ENCODE data around the gene PMFBP1.
"Not testable (repeated sequence)": the region's sequence is repeated elsewhere in the genome, so short reads cannot be mapped to it uniquely, and the experiment has no call there.

Gene PMFBP1

GRCh38 chr16:72092832-72093447 is 79.0 kb downstream of the PMFBP1 start:
- H3K27me3 ChIP-seq (ENCODE audit: control insufficient read depth, insufficient read depth, low read length, poor library complexity, severe bottlenecking): no peaks in the 10 kb centered on the region
- H3K4me1 ChIP-seq (ENCODE audit: control insufficient read depth, insufficient read depth, low read length): peaks cover 11% of the 10 kb centered on the region
- H3K9me3 ChIP-seq (ENCODE audit: control insufficient read depth, low read length): no peaks in the 10 kb centered on the region
- H3K36me3 ChIP-seq (ENCODE audit: control insufficient read depth, insufficient read depth, low read length): peaks cover 18% of the 10 kb centered on the region
- peak overlapping the region; percentile 50 for H3K27ac ChIP-seq (ENCODE audit: insufficient read depth, low read depth, low read length, poor library complexity, severe bottlenecking)
- H3K4me3 ChIP-seq (ENCODE audit: insufficient read depth, low read depth, low read length): peak overlapping the region; percentile 98
- WGBS, 2 experiments: 2% methylated on average over 22 of the region's 22 CpGs

- Histone ChIP-seq H3K36me3 (ENCODE audit: control insufficient read depth, insufficient read depth, low read length) (peaks cover 22% of the 10 kb centered on the region), H3K4me3 (ENCODE audit: insufficient read depth, low read depth, low read length) (no peak overlapping the region)
Observed at GRCh38 chr16:72091217-72091616, 80.7 kb downstream of the PMFBP1 start.

GRCh38 chr16:72085002-72085401 is 87.0 kb downstream of the PMFBP1 start:
- Histone ChIP-seq H3K9me3 (ENCODE audit: control insufficient read depth, low read length) (no peaks in the 10 kb centered on the region), H3K36me3 (ENCODE audit: control insufficient read depth, insufficient read depth, low read length) (peaks cover 33% of the 10 kb centered on the region), H3K4me3 (ENCODE audit: insufficient read depth, low read depth, low read length) (no peak overlapping the region), H3K27me3 (ENCODE audit: control insufficient read depth, insufficient read depth, low read length, poor library complexity, severe bottlenecking) (no peaks in the 10 kb centered on the region), H3K4me1 (ENCODE audit: control insufficient read depth, insufficient read depth, low read length) (no peaks in the 10 kb centered on the region), H3K27ac (ENCODE audit: insufficient read depth, low read depth, low read length, poor library complexity, severe bottlenecking) (no peak overlapping the region)
- 95 to 96% methylated on average over 2 of the region's 2 CpGs for WGBS, 2 experiments

More at GRCh38 chr16:72091217-72091616, 80.7 kb downstream of the PMFBP1 start:
- no peaks in the 10 kb centered on the region for H3K9me3 ChIP-seq (ENCODE audit: control insufficient read depth, low read length)
- H3K27ac ChIP-seq (ENCODE audit: insufficient read depth, low read depth, low read length, poor library complexity, severe bottlenecking): no peak overlapping the region
- H3K27me3 ChIP-seq (ENCODE audit: control insufficient read depth, insufficient read depth, low read length, poor library complexity, severe bottlenecking): no peaks in the 10 kb centered on the region
- WGBS, 2 experiments: 89 to 98% methylated on average over 3 of the region's 3 CpGs
- peaks cover 11% of the 10 kb centered on the region for H3K4me1 ChIP-seq (ENCODE audit: control insufficient read depth, insufficient read depth, low read length)

GRCh38 chr16:72084445-72084844 is 87.5 kb downstream of the PMFBP1 start:
- H3K27me3 ChIP-seq (ENCODE audit: control insufficient read depth, insufficient read depth, low read length, poor library complexity, severe bottlenecking): no peaks in the 10 kb centered on the region
- no peak overlapping the region for H3K27ac ChIP-seq (ENCODE audit: insufficient read depth, low read depth, low read length, poor library complexity, severe bottlenecking)
- no peak overlapping the region for H3K4me3 ChIP-seq (ENCODE audit: insufficient read depth, low read depth, low read length)
- 96% methylated on average over 10 of the region's 10 CpGs for WGBS, 2 experiments
- H3K9me3 ChIP-seq (ENCODE audit: control insufficient read depth, low read length): no peaks in the 10 kb centered on the region
- H3K4me1 ChIP-seq (ENCODE audit: control insufficient read depth, insufficient read depth, low read length): no peaks in the 10 kb centered on the region
- H3K36me3 ChIP-seq (ENCODE audit: control insufficient read depth, insufficient read depth, low read length): peaks cover 28% of the 10 kb centered on the region

- H3K4me3 ChIP-seq (ENCODE audit: insufficient read depth, low read depth, low read length): no peak overlapping the region
- no peaks in the 10 kb centered on the region for H3K9me3 ChIP-seq (ENCODE audit: control insufficient read depth, low read length)
- no peaks in the 10 kb centered on the region for H3K4me1 ChIP-seq (ENCODE audit: control insufficient read depth, insufficient read depth, low read length)
- H3K27me3 ChIP-seq (ENCODE audit: control insufficient read depth, insufficient read depth, low read length, poor library complexity, severe bottlenecking): no peaks in the 10 kb centered on the region
- peaks cover 26% of the 10 kb centered on the region for H3K36me3 ChIP-seq (ENCODE audit: control insufficient read depth, insufficient read depth, low read length)
- WGBS, 2 experiments: 64 to 67% methylated on average over 3 of the region's 3 CpGs
- no peak overlapping the region for H3K27ac ChIP-seq (ENCODE audit: insufficient read depth, low read depth, low read length, poor library complexity, severe bottlenecking)
Observed at GRCh38 chr16:72083778-72084404, 88.1 kb downstream of the PMFBP1 start.

- WGBS, 2 experiments: 88 to 96% methylated on average over 1 of the region's 5 CpGs
- not testable (repeated sequence) for H3K27ac ChIP-seq (ENCODE audit: insufficient read depth, low read depth, low read length, poor library complexity, severe bottlenecking); H3K4me1 ChIP-seq (ENCODE audit: control insufficient read depth, insufficient read depth, low read length); H3K9me3 ChIP-seq (ENCODE audit: control insufficient read depth, low read length); H3K27me3 ChIP-seq (ENCODE audit: control insufficient read depth, insufficient read depth, low read length, poor library complexity, severe bottlenecking); H3K36me3 ChIP-seq (ENCODE audit: control insufficient read depth, insufficient read depth, low read length); H3K4me3 ChIP-seq (ENCODE audit: insufficient read depth, low read depth, low read length)
Observed at GRCh38 chr16:72076991-72077706, 94.8 kb downstream of the PMFBP1 start.

- 67 to 77% methylated on average over 2 of the region's 6 CpGs for WGBS, 2 experiments
- H3K4me1 ChIP-seq (ENCODE audit: control insufficient read depth, insufficient read depth, low read length); H3K36me3 ChIP-seq (ENCODE audit: control insufficient read depth, insufficient read depth, low read length); H3K9me3 ChIP-seq (ENCODE audit: control insufficient read depth, low read length); H3K4me3 ChIP-seq (ENCODE audit: insufficient read depth, low read depth, low read length); H3K27ac ChIP-seq (ENCODE audit: insufficient read depth, low read depth, low read length, poor library complexity, severe bottlenecking); H3K27me3 ChIP-seq (ENCODE audit: control insufficient read depth, insufficient read depth, low read length, poor library complexity, severe bottlenecking): not testable (repeated sequence)
Observed at GRCh38 chr16:72075067-72075466, 96.9 kb downstream of the PMFBP1 start.

GRCh38 chr16:72073560-72074230 is 98.3 kb downstream of the PMFBP1 start:
- H3K4me1 ChIP-seq (ENCODE audit: control insufficient read depth, insufficient read depth, low read length): no peaks in the 10 kb centered on the region
- H3K9me3 ChIP-seq (ENCODE audit: control insufficient read depth, low read length): no peaks in the 10 kb centered on the region
- H3K27me3 ChIP-seq (ENCODE audit: control insufficient read depth, insufficient read depth, low read length, poor library complexity, severe bottlenecking): no peaks in the 10 kb centered on the region
- H3K4me3 ChIP-seq (ENCODE audit: insufficient read depth, low read depth, low read length): no peak overlapping the region
- no peak overlapping the region for H3K27ac ChIP-seq (ENCODE audit: insufficient read depth, low read depth, low read length, poor library complexity, severe bottlenecking)
- no peaks in the 10 kb centered on the region for H3K36me3 ChIP-seq (ENCODE audit: control insufficient read depth, insufficient read depth, low read length)
- WGBS, 2 experiments: 90 to 91% methylated on average over 8 of the region's 8 CpGs

- Histone ChIP-seq H3K27ac (ENCODE audit: insufficient read depth, low read depth, low read length, poor library complexity, severe bottlenecking) (no peak overlapping the region), H3K4me3 (ENCODE audit: insufficient read depth, low read depth, low read length) (no peak overlapping the region), H3K9me3 (ENCODE audit: control insufficient read depth, low read length) (no peaks in the 10 kb centered on the region), H3K4me1 (ENCODE audit: control insufficient read depth, insufficient read depth, low read length) (no peaks in the 10 kb centered on the region), H3K36me3 (ENCODE audit: control insufficient read depth, insufficient read depth, low read length) (no peaks in the 10 kb centered on the region), H3K27me3 (ENCODE audit: control insufficient read depth, insufficient read depth, low read length, poor library complexity, severe bottlenecking) (no peaks in the 10 kb centered on the region)
- 86 to 88% methylated on average over 11 to 12 of the region's 12 CpGs for WGBS, 2 experiments
Observed at GRCh38 chr16:72072514-72073342, 99.2 kb downstream of the PMFBP1 start.
